ENCODE measurements around the gene SNX15. TPM values are rescaled to one million over a fixed set of nuclear protein-coding genes. Genes with fewer than 3 reads are reported as not detected.
"Not testable (repeated sequence)": the region's sequence is repeated elsewhere in the genome, so short reads cannot be mapped to it uniquely, and the experiment has no call there.

SNX15 gene, protein sequence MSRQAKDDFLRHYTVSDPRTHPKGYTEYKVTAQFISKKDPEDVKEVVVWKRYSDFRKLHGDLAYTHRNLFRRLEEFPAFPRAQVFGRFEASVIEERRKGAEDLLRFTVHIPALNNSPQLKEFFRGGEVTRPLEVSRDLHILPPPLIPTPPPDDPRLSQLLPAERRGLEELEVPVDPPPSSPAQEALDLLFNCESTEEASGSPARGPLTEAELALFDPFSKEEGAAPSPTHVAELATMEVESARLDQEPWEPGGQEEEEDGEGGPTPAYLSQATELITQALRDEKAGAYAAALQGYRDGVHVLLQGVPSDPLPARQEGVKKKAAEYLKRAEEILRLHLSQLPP
- total RNA-seq, result 26.9 and 30.0 TPM in 2 replicates
- long read RNA-seq, result 0 reads

GRCh38 chr11:65027213-65028067 is at the start of gene SNX15:
Gene SNX15, plus strand, starts transcription at chr11:65027439. Its CDS starts 99 bp downstream, at chr11:65027538.
- H3K4me1 Mint-ChIP-seq (ENCODE audit: unreplicated experiment), result peaks cover 16% of the 10 kb centered on the region
- H3K9me3 Mint-ChIP-seq (ENCODE audit: unreplicated experiment), result no peaks in the 10 kb centered on the region
- peak; percentile 97 for DNase-seq (ENCODE audit: extremely low spot score, unreplicated experiment)
- no peaks in the 10 kb centered on the region for H3K27me3 Mint-ChIP-seq (ENCODE audit: unreplicated experiment)
- TF ChIP-seq CTCF (IDR thresholded peaks at IDR 0.05), result peak; percentile 91
- peak within 1 kb of the TSS; percentile 84 for H3K4me3 Mint-ChIP-seq (ENCODE audit: unreplicated experiment)
- H3K36me3 Mint-ChIP-seq (ENCODE audit: unreplicated experiment), result peaks cover 2% of the 10 kb centered on the region
- peak within 1 kb of the TSS; percentile 83 for H3K27ac Mint-ChIP-seq (ENCODE audit: unreplicated experiment)

DNA sequence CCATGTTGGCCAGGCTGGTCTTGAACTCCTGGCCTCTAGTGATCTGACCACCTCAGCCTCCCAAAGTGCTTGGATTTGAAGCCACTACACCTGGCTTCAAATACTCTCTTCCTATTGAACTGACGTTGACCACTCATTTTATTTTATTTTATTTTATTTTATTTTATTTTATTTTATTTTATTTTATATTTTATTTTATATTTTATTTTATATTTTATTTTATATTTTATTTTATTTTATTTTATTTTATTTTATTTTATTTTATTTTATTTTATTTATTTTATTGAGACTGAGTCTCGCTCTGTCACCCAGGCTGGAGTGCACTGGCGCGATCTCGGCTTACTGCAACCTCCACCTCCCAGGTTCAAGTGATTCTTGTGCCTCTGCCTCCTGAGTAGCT is 43.9 kb upstream of the SNX15 start:
- not testable (repeated sequence) for H3K4me3 Mint-ChIP-seq (ENCODE audit: unreplicated experiment); H3K9me3 Mint-ChIP-seq (ENCODE audit: unreplicated experiment); DNase-seq (ENCODE audit: extremely low spot score, unreplicated experiment); H3K36me3 Mint-ChIP-seq (ENCODE audit: unreplicated experiment); H3K4me1 Mint-ChIP-seq (ENCODE audit: unreplicated experiment); H3K27ac Mint-ChIP-seq (ENCODE audit: unreplicated experiment)
- peaks cover 21% of the 10 kb centered on the region for H3K27me3 Mint-ChIP-seq (ENCODE audit: unreplicated experiment)

DNA sequence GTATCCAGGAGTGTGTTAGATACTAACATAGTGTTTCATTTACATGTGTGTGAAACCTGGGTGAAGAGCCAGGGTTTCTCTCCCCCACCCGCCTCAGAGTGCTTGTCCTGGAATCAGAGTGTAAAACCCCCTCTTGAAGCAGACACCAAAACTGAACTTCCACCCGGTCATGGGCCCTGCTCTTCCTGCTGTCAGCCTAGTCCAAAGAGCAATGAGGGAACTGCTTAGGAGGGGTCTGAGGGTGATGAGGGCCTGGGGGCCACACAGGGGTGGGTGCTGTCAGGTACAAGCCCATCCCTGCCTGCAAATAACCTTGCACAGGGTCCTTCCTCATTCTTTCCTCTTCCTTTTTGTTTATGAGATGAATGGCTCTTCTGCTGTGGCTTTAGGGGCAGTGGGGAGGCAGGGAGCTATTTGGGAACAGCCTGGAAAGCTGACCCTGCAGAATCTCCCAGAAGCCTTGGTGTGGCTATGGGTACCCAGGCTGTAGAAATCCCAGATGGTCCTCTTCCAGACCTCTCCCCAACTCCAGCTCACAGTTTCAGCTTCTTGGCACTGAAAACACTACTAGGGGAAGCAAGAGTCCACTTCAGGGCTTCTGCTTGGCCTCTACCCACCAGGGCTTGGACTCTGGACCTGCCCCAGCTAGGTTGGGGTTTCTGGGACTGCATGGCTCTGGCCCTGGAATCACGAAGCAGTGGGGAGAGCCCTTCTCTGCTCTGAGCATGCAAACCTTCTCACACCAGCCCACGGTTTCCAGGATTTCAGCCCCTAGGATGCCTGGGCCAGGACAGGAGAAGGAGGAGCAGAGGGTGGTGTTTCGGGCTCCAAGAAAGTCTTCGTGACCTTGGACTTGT is 39.0 kb upstream of the SNX15 start:
- H3K27ac Mint-ChIP-seq (ENCODE audit: unreplicated experiment), result no peak overlapping the region
- H3K4me1 Mint-ChIP-seq (ENCODE audit: unreplicated experiment), result peaks cover 5% of the 10 kb centered on the region
- H3K9me3 Mint-ChIP-seq (ENCODE audit: unreplicated experiment), result no peaks in the 10 kb centered on the region
- no peak for TF ChIP-seq CTCF (IDR thresholded peaks at IDR 0.05)
- no peak for DNase-seq (ENCODE audit: extremely low spot score, unreplicated experiment)
- H3K36me3 Mint-ChIP-seq (ENCODE audit: unreplicated experiment), result no peaks in the 10 kb centered on the region
- peaks cover 3% of the 10 kb centered on the region for H3K27me3 Mint-ChIP-seq (ENCODE audit: unreplicated experiment)
- no peak overlapping the region for H3K4me3 Mint-ChIP-seq (ENCODE audit: unreplicated experiment)

- peaks cover 5% of the 10 kb centered on the region for H3K27me3 Mint-ChIP-seq (ENCODE audit: unreplicated experiment)
- TF ChIP-seq CTCF (IDR thresholded peaks at IDR 0.05), result no peak
These were observed 37.8 kb upstream of the SNX15 start for GRCh38 chr11:64989416-64989815.

GRCh38 chr11:64990222-64990923 is 36.9 kb upstream of the SNX15 start:
- Mint-ChIP-seq H3K4me3 (ENCODE audit: unreplicated experiment) (no peak overlapping the region), H3K36me3 (ENCODE audit: unreplicated experiment) (no peaks in the 10 kb centered on the region), H3K27me3 (ENCODE audit: unreplicated experiment) (peaks cover 2% of the 10 kb centered on the region), H3K4me1 (ENCODE audit: unreplicated experiment) (peaks cover 5% of the 10 kb centered on the region), H3K9me3 (ENCODE audit: unreplicated experiment) (no peaks in the 10 kb centered on the region), H3K27ac (ENCODE audit: unreplicated experiment) (no peak overlapping the region)
- DNase-seq (ENCODE audit: extremely low spot score, unreplicated experiment), result no peak
- no peak for TF ChIP-seq CTCF (IDR thresholded peaks at IDR 0.05)

More at GRCh38 chr11:64989416-64989815, 37.8 kb upstream of the SNX15 start:
- no peak for DNase-seq (ENCODE audit: extremely low spot score, unreplicated experiment)
- H3K9me3 Mint-ChIP-seq (ENCODE audit: unreplicated experiment), result no peaks in the 10 kb centered on the region
- no peak overlapping the region for H3K4me3 Mint-ChIP-seq (ENCODE audit: unreplicated experiment)
- no peaks in the 10 kb centered on the region for H3K36me3 Mint-ChIP-seq (ENCODE audit: unreplicated experiment)
- H3K27ac Mint-ChIP-seq (ENCODE audit: unreplicated experiment), result no peak overlapping the region
- H3K4me1 Mint-ChIP-seq (ENCODE audit: unreplicated experiment), result peaks cover 5% of the 10 kb centered on the region
